Colonic mucosa (tissue), 4 donors: ENCODE data around the gene SH3BP2. TPM values are rescaled to one million over a fixed set of nuclear protein-coding genes. Genes with fewer than 3 reads are reported as not detected.

Source experiments
- DNase-seq: peaks from one replicate; pipeline ENCODE4 v3.0.0-alpha.2; 2020
- H3K27ac ChIP-seq: fragments of 200-600 bp; one replicate; pipeline ENCODE4 v1.8.0; 2021
- H3K27me3 ChIP-seq: fragments of 200-600 bp; one replicate; pipeline ENCODE4 v1.8.0; 2021
- H3K36me3 ChIP-seq: fragments of 200-600 bp; one replicate; pipeline ENCODE4 v1.8.0; 2021
- H3K4me1 ChIP-seq: fragments of 200-600 bp; one replicate; pipeline ENCODE4 v1.8.0; 2021; ENCODE audit warnings: mild to moderate bottlenecking
- H3K4me3 ChIP-seq: fragments of 200-600 bp; one replicate; pipeline ENCODE4 v1.8.0; 2021
- H3K9ac ChIP-seq, 2 donors: one replicate each; pipeline ENCODE4 v1.7.0; 2013; ENCODE audit warnings: control low read depth in 2 of 2, low read depth in 2 of 2, low read length in 2 of 2
- H3K9me3 ChIP-seq: fragments of 200-600 bp; one replicate; pipeline ENCODE4 v1.8.0; 2021
- CTCF ChIP-seq: fragments of 200-600 bp; IDR thresholded peaks from one replicate; pipeline ENCODE4 v1.8.0; 2022; ENCODE audit warnings: antibody characterized with exemption, mild to moderate bottlenecking
- intact Hi-C: fragments of 100-400 bp; cut with DNase I; formaldehyde crosslinking; loops from one replicate; pipeline ENCODE4 v1.14.1; 2022
- total RNA-seq, 2 donors: library from RNA; stranded (reverse); fragmentation: NEBNext Ultra II Directional in 1 of 2; extraction: Animal tissue kit (Norgen Biotek cat#: 25700) in 1 of 2; gene quantifications; one replicate each; pipeline ENCODE4 v1.2.1, GENCODE V29; 2021
- donor health status: healthy.
- donor health status: DM: no; HTN: no; CAD: no.
- donor health status: DM: no; HTN: no; CAD: no.

The SH3BP2 gene
- total RNA-seq, 2 donors from 2014 or later, result 62.2 to 70.8 TPM

GRCh38 chr4:2794486-2795299, 1.8 kb downstream of the SH3BP2 start:
- peaks cover 42% of the 10 kb centered on the region for H3K4me1 ChIP-seq
- H3K27me3 ChIP-seq, result no peaks in the 10 kb centered on the region
- H3K27ac ChIP-seq, result peak overlapping the region; percentile 83
- TF ChIP-seq CTCF, result no peak
- intact Hi-C loops, result no loop called here
- no peaks in the 10 kb centered on the region for H3K36me3 ChIP-seq
- peak; percentile 69 for DNase-seq
- peak overlapping the region; percentile 78 for H3K4me3 ChIP-seq
- H3K9me3 ChIP-seq, result no peaks in the 10 kb centered on the region
- H3K9ac ChIP-seq, result peak overlapping the region; percentile 64 to 84

GRCh38 chr4:2795300-2795892, 2.5 kb downstream of the SH3BP2 start:
- intact Hi-C loops, result no loop called here
- H3K9ac ChIP-seq, result peak overlapping the region; percentile 24 to 84
- H3K4me3 ChIP-seq, result no peak overlapping the region
- H3K27ac ChIP-seq, result peak overlapping the region; percentile 85
- peaks cover 47% of the 10 kb centered on the region for H3K4me1 ChIP-seq
- no peaks in the 10 kb centered on the region for H3K9me3 ChIP-seq
- H3K27me3 ChIP-seq, result no peaks in the 10 kb centered on the region
- no peaks in the 10 kb centered on the region for H3K36me3 ChIP-seq
- TF ChIP-seq CTCF, result no peak
- DNase-seq, result peak; percentile 31

- TF ChIP-seq CTCF, result no peak
- H3K36me3 ChIP-seq, result no peaks in the 10 kb centered on the region
- DNase-seq, result peak; percentile 90
- H3K9ac ChIP-seq, result peak overlapping the region; percentile 46 to 84
- no peaks in the 10 kb centered on the region for H3K9me3 ChIP-seq
- no peak overlapping the region for H3K4me3 ChIP-seq
- H3K27ac ChIP-seq, result peak overlapping the region; percentile 85
- H3K4me1 ChIP-seq, result peaks cover 54% of the 10 kb centered on the region
- no peaks in the 10 kb centered on the region for H3K27me3 ChIP-seq
- intact Hi-C loops, result no loop called here
Observed at GRCh38 chr4:2795893-2796848, 3.3 kb downstream of the SH3BP2 start.

- intact Hi-C loops, result no loop called here
- no peak overlapping the region for H3K4me3 ChIP-seq
- no peak for TF ChIP-seq CTCF
- H3K27ac ChIP-seq, result peak overlapping the region; percentile 85
- no peaks in the 10 kb centered on the region for H3K9me3 ChIP-seq
- DNase-seq, result peak; percentile 21
- peaks cover 57% of the 10 kb centered on the region for H3K4me1 ChIP-seq
- no peaks in the 10 kb centered on the region for H3K27me3 ChIP-seq
- H3K36me3 ChIP-seq, result no peaks in the 10 kb centered on the region
- H3K9ac ChIP-seq, result peak overlapping the region; percentile 46 to 52
Observed at GRCh38 chr4:2796849-2797544, 4.1 kb downstream of the SH3BP2 start.
